ENCODE data around the gene C1orf116.

The C1orf116 gene

DNA sequence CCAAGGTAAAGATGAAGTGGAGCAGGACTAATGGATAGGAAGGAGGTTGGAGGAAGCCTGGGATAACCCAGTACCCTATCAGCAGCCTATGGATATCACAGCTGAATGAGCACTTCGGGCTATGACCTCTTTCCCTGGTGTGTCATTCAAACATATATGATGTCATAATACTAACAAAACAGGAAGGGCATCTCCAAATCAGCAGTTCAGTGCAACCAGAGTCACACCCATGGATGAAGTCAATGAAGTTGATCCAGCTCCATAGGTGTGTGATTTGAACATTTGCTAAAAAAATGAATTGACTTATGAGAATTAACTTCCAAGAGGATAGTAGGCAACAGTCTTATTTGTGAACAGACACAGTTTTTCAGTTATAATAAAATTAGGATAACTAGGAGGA, 1.7 kb upstream of the C1orf116 start:
- no peak for DNase-seq

DNA sequence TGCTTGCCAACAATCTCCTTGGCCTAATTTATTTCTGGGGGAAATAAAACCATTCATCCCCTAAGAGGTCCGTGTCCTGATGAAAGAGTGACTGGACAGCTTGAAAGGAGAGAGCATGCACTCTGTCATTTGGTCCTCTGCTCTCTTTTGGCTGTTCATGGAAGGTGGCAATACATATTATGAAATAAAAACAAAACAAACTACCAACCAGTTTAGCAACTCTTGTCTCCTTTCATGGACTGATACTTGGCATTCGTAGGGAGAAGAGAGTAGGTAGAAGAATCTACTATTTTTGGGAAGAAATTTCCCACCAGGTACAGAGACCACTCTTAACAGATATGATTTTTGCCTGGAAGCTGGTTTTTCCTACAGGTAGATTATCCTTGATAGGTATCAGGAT, 746 bp upstream of the C1orf116 start:
- no peak for DNase-seq

DNA sequence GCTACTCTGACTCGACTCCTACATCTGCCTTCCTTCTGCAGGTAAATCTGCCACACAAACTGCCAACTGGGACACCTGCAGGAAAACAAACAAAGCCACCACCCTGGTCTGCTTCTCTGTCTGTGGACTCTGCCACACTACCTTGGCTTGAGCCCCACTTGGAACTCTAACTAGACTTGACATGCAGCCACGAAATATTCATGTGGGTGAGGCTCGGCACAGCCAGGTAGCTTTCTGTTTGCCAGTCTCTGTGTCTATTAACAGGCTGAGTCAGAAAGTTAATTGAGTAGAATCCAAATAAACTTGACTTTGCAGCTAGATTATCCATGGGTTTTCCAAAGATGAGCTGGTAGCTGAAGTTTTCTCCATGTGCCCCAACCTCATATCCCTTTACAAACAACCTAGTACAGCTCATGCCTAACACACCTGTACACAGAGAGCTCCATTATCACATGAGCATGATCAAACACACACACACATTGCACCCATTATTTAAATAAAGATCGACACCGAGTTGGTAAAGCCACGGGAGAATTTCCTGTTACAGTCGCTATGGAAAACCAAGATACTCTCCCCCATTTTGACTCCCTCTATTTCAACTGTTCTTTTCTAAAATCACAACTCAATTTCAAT, 808 bp downstream of the C1orf116 start:
- no peak for DNase-seq

DNA sequence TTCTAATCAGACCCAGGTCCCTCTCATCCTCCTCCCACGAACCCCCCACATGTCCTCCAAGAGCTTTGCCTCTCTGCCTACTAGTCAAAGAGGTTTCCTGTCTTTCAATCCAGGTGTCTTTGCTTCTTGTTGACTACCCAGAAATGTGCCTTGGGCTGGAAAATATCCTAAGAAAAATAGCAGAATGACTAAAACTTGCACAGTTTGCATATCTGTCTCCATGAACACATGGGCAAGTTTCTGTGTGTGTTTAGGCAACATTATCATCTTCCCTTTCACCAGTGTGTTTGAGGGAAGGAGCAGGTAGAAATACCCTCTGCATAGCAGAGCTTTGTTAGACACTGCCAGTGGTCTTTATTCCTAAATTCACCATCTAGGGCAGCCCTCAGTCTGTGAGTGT, 1.5 kb downstream of the C1orf116 start:
- no peak for DNase-seq

DNA sequence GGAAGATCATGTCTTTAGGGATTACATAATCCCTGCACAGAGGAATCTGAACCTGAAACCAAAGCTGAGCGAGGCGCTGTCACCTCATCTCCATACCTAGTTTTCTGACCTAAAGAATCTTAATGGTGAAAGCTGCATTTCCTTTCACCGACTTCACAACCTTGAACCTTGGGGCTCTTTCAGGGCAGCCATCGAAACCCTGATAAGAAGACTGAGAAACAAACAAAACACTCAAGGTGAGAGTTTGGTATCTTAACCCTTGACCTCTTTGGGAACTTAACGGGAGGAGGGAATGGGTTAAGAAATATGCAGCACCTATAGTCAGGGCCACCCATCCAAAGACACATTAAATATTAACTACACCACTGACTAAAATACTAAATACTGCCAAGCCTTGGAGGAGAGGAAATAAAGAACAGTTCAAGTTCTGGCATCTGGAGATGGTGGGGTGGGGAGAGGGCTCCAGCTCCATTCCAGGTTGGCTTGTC, 2.0 kb downstream of the C1orf116 start:
- DNase-seq: no peak

DNA sequence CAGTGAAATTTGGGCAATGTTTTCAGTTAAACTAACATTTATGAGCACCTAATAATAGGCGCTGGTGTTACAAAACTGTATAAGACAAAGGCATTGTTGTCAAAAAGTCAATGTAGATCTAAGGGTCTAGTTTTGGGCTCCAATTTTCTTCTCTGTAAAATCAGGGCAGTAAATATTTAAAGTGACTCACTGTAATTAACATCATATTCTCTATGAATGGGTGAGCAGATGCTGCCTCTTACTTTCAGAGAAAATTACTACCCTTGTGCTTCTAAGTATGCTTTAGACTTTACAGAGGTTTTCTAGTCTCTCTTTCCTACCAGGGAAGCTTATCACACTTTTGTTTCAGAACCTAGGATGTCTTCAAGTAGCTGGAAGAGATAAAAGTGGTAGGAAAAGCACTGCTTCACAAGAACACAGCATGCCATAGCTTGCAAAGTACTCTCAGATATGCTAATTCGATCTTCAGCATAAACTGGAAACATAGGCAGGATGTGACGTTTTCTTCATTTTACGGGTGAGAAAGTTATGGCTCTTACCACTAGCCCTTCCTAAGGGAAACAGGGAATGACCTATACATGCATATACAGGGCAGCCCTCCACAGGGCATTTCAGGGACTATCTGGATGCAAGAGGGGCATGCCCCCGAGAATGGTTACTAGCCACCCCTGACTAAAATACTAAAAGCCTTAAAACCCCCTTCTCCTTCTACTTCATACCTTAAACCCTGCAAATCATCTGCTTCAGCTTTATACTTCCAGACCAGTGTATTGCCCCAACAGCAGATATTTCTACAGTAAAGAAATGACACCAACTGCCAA, 2.6 kb downstream of the C1orf116 start:
- DNase-seq: no peak

DNA sequence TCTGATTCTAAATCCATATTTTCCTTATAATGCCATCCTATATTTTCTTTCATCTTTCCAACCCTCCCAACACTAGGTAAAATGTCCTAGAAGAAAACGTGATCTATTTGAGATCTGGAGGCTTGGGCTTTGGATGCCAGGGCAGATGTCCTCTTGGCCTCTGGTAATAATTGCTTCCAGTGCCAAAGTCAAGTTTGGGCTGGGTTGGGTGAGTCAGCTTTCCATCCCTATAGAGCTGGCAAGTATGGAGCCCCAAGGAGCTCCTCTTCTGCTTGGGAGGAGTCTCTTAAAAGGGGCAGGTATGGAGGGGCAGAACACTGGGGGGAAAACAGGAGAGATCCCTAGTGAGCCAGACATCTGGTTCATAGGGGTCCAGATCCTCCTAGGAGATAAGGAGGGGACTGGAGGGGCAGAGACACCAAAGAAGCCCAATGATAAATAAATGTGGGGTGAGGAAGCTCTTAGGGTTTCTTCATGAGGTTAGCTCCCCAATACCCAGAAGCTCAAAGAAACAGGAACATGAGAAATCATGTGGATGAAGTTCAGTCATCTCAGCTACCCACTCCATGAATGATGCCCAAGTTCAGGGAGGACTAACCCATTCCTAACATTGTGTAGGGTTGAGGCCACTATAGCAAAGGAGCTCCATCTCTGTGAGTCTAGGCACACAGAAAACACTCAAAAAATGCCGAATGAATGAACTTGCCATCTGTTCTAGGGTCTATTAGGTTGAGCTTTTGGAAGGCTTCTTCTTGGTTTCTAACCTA, 3.5 kb downstream of the C1orf116 start:
- no peak for DNase-seq

DNA sequence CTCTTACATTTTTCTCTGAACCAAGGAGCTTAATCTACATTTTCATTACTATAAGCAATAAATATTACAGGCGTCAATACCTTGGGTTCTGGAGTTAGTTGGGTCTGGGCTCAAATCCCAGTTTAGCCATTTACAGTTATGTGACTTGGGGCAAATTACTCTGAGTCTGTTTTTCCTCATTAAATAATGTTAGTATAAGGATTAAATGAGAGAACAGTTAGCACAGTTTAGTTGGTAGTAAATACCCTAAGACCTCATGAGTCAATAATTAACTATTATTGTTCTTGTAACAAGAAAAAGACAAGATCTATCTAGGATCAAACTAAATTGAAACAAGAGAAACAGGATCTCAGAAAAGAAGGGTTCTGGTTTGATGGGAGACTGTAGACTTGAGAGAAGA, 4.6 kb downstream of the C1orf116 start:
- DNase-seq: no peak

DNA sequence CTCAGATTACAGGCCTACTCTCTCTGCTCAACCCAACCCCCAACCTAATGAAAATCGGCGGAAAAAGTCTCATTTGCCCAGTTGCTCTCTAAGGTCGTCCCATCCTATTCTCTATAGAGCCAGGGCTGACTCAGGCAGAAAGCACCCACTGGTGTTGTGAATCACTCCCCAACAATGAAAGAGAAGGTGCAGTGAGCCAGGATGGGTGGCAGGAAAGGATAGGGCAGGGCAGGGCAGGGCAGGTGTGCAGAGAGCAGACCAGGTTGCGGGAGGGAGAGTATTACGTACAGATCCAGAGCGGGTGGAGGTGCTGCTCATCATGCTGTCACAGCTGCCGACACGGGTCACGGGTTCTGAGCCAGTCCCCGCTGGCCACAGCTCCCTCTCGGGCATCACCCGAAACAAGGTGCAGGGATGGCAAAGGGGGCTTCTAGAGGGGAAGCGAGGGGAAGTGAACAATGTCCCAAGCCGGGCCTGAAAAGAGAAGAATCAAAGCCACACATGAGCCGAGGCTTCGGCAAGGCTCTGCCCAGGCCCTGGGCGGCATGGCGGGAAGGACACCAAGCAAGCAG, 5.3 kb downstream of the C1orf116 start:
- DNase-seq: no peak

DNA sequence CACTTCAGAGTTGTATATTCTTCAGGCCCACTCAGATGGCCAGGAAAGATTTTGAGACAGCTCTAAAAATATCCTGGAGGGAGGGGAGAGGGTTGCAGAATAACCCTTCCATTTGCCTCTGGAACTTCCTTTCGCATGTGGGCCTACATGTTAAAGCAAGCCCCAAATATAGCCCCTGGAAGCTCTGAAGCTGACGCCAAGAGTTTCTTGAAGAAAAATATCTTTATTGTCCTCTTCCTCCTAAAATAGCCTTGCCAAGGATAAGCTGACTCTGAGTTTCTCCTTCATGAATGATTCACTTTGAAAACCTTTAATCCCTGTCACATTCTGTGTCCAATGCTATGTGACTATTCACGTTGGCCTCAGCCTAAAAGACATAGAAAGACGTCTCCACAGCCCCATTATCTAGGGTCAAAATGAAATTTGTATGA, 6.4 kb downstream of the C1orf116 start:
- DNase-seq: no peak

DNA sequence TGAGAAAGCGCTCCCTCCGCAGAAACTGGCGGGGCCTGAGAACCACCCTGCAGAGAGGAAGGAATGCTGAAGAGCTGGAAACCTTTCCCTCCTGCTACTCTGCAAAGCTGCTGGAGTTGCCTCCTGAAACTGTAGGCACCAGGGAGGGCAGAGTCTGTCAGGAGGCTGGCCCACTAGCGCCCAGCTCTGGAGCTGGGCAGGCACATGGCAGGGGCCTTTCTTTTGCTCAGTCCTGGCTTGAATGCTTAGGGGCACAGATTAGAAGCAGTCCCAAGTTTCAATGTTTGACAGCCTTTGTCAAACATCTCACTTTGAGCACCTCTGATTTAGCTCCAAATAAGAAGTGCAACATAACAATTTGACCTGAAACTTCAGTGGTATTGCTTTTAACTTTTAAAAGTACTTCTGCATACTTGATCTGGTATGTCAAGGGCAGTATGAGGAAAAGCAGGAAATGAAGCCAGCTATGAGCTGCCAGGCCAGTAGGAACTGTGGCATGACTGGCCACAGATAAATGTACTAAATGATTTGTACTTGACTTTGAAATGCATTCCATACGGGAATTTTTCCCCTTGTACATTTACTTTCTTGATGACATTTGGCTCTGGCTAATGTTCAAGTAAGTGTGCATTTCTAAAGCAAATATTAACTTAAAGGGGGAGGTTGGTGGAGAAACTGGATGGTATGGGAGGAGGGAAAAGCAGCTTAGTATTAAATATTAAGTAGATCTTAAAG, 7.2 kb downstream of the C1orf116 start:
- no peak for DNase-seq

DNA sequence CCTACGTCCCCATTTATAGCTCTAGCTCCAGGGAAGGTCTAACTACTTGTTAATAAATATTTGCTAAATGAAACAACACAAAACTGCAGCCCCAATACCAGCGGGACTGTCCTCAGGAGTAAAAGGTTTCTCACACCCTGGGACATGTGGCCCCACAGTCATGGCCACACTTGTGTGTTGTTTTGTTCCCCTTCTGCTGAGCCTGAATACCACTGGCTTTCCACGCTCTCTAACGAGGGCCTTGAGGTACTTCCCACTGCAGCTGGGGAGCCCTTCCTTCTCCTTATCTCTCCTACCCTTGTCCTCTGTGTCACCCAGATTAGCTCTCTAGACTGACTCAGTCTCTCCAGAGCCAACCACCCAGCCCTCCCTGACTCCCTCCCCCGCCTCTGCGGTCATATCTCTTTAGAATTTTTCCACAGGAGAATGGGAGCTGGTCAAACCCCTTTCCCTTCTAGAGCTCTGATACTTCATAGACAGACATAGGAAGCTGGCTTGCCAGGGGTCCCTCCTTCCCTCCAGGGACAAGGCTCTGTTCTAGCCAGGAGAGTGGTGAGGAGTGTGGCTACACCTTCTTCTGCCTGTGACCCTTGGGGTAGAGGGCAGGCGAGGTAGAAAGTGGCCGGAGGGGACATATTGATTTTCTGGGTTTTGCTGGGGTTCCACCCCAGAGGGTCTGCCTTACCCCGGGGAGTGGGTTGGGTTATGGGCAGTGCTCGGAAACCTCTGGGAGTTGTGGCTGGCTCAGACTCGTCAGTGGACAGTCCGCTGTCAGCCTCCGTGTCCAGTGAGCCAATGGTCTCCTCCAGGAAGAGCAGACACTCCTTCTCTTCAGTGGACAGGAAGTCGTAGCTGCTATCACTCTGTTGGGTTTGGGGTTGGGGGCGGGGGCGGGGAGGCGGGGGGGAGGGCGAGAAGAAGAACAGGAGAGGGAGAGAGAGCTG, 8.1 kb downstream of the C1orf116 start:
- DNase-seq: no peak

DNA sequence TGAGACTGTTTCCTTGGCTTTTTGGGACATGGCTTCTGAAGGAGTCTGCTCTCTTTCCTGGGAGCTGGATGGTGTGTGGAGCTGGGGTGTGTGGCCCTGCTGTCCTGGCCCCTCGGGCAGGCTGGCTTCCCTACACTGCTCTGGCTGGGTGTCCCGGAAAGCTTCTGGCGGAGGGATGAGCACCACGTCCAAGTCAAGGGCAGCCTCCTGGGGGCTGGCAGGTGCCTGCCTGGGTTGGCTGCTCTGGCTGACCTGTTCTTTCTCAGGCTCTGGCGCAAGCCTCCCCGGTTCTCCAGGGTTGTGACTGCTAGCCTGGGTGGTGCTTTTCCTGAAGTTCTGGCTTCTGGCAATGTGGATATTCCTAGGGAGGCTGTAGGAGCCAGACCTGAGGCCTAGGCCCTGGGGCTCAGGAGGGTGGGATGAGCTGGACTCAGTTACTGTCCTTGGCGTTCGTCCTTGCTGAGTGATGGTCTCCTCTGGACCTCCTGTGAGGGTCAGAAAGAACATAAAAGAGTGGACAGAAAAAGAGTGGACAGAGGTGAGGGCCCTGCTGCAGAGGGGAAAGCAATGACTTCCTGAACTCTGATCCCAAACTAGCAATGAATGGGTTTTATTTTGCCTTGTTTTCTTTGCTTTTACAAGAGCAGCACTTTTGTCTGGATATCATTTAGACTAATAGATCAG, 9.4 kb downstream of the C1orf116 start:
- DNase-seq: no peak

DNA sequence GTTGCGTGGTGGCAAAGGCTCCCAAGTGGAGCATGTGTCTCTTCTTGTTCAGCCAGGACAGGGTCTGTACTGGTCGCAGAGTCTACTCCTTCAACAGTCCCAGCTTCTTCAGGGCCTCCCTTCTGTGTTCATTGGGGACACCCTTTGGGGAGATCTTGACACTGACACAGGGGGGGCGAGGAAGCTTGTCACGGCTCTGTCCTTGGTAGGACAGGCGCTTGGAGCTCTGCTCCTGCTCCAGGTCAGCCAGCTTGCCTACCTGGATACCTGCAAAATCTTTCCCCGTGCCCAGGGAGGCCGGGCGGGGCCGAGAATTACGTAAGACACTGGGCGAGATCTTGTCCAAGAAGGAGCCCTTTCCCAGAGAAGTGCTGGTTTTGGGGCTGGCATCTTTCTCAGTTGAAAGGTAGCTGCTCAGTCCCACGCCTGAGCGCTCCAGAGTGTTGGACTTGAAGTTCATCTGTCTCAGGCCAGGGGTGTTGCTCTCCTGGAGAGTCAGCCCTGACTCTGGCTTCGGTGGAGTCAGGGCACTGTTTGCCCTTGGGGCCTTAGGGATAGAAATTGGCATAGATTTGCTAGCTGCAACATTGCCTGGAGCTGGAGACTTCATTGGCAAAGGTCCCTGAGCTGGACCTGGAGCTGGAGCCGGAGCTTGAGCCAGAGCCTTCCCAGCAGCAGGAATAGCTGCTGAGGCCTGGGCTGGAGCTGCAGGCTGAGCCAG, 10.5 kb downstream of the C1orf116 start:
- DNase-seq: no peak

DNA sequence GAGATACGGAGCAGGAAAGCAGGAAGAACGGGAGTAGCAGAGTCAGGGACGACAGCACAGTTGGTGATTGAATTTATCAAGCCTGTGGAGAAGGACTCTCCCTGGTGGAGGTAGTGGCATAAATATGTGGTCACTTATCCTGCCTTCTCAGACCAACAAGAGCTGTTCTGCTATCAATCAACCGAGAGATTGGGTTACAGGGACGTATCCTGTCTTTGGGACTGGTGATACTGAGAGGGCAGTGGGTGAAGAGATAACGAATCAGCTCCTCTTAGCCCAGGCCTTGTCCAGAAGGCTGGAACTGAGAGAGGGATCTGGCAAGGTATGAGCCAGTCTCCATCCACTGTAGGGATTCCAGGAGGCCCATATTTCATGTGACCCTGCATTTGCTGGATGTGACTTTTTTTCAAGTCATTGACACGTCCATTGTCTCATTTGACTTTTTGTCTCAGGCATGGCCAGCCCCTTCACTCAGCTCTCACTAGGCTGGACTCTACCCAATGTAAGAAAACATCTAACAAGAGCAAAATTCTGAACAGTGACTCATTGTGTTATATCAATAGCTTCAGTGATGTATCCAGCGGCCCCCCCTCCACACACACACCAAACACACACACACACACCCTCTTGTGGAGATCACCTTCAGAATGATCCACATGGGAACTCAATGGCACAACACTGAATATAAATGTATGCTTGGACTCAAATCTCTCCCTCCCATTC, 11.3 kb downstream of the C1orf116 start:
- no peak for DNase-seq

DNA sequence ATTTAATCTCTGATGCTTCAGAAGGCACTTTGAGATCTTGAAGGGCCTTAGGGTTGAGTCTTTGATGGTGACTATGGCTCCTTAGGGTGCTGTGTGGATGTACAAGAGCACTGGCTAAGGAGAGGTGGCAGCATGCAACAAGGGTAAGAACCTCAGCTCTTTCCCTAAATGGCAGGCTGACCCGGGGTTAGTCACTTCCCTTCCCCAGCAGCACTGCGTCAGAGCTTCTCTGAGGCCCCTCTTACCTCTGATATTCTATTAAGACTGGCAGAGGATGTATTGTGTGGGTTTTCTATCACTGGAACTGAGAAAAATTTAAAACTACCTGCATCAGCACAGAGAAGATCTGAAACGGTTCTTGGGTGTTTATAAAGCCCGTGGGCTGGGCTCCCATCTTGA, 11.8 kb downstream of the C1orf116 start:
- DNase-seq: no peak

DNA sequence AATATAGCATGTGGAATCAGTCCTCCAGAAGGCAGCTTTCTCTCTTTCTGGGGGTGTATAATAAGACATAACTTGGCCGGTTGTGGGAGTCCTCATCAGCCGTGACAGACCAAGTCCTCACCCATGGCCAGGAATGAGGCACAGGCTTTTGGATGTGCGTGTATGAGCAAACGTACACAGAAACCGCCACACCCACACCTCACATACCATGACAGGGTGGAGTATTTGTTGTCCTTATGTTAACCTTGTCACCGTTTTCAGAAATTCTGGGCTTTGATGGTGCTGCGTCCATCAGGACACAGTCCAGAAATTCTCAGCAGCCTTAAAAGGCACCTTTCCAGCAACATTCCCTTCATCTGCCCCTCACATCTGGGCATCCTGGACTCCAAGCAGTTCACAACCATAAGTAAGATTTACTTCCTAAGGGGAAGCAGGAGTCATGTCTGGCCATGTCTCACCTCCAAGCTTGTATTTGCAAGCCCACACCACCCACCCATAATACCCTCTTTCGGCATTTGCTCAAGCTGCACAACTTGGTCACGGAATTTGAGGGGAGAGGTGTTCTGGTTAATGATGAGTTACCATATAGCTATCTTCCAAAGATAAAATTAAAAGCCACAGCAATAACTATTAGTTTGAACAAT, 12.4 kb downstream of the C1orf116 start:
- DNase-seq: no peak

DNA sequence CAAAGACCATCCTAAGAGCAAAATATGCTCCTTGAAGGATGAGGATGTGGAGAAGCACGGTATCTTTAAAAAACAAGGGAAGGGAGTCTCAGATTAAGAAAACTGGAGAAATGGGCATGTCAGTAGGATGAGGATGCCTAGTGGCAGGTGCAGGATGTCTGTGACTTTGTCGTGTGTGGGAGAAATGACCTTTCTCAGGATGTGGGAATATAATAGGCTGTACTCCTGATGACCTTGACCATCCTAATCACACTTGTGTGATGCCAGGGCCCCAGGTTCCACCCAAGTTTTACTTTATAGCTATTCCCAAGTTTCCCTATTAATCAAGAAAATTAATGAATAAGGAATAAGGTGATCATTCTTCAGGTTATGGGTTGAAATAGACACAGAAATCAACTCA, 12.9 kb downstream of the C1orf116 start:
- no peak for DNase-seq

DNA sequence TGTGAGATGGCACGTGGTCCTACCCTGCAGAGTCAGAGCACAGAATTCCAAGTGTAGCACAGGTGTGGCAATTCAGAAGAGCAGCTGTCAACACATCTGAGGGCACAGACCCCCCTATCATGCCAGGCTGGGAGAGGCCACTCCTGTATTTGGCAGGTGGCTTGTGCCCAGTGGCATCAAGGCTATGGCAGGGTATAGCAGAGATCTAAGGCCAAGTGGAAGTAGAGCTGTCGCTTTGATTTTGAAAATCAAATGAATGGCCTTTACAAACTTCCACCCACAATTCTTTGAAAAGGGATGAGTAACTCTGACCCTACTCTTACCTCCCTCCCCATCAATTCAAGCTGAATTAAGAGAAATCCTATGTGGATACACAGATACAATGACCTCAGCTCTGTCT, 13.4 kb downstream of the C1orf116 start:
- no peak for DNase-seq
